HG02610 (cell line): ENCODE results near the gene SLC36A3.
"Not testable (repeated sequence)": the region's sequence is repeated elsewhere in the genome, so short reads cannot be mapped to it uniquely, and the experiment has no call there.

ENCODE experiments used
- ATAC-seq: cut with Tn5 transposase; IDR thresholded peaks from one replicate; pipeline ENCODE4 v1.9.1; 2021; ENCODE audit warnings: mild to moderate bottlenecking, moderate library complexity; ENCODE audit not compliant: unreplicated experiment

SLC36A3 gene

DNA sequence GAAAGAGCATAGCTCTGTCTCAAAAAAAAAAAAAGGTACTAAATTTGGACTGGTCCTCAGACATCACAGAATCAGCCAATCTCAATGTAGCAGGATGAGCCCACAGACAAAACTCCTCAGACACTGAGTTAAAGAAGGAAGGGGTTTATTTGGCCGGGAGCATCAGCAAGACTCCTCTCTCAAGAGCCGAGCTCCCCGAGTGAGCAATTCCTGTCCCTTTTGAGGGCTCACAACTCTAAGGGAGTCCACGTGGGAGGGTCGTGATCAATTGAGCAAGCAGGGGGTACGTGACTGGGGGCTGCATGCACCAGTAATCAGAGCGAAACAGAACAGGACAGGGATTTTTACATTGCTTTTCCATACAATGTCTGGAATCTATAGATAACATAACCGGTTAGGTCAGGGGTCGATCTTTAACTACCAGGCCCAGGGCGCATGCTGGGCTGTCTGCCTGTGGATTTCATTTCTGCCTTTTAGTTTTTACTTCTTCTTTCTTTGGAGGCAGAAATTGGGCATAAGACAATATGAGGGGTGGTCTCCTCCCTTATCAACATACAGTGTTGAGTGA is 63.2 kb downstream of the SLC36A3 start:
- not testable (repeated sequence) for ATAC-seq

GRCh38 chr5:151239237-151239861 is 64.2 kb downstream of the SLC36A3 start:
- no peak for ATAC-seq

DNA sequence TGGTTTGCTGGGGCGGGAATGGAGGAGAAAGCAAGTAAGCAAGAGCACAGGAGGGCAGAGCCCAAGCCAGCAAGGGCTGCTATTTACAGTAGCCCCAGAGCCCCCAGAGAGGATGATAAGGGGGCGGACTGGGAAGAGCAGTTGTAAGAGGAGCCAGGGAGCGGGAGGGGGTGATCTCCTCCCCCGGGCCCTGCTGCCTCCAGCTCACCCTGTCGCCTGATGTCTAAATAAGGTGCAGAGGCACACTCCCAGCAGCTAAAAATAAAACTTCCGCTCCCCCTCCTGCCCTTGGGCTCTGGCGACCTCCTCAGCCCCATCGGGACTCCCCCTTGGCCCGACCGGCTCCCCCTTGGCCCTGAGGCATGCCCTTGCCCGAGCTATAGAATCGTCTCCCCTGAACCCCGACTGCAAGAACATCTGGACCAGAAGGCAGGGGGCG is 65.2 kb downstream of the SLC36A3 start:
- no peak for ATAC-seq

- ATAC-seq = no peak
Observed at GRCh38 chr5:151237685-151238084, 65.9 kb downstream of the SLC36A3 start.

GRCh38 chr5:151236888-151237287 is 66.7 kb downstream of the SLC36A3 start:
- no peak for ATAC-seq

DNA sequence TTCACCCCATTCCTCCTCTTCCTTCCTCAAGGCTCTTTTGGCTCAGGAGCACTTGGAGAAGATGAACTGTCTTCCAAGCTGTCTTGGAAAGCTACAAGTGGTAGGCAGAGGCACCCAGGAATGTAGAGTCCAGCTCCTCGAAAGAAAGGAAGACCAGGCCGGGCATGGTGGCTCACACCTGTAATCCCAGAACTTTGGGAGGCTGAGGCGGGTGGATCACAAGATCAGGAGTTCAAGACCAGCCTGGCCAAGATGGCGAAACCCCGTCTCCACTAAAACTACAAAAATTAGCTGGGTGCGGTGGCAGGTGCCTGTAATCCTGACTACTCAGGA is 68.4 kb downstream of the SLC36A3 start:
- not testable (repeated sequence) for ATAC-seq

GRCh38 chr5:151234476-151235238 is 68.9 kb downstream of the SLC36A3 start:
- ATAC-seq = peak; percentile 76

DNA sequence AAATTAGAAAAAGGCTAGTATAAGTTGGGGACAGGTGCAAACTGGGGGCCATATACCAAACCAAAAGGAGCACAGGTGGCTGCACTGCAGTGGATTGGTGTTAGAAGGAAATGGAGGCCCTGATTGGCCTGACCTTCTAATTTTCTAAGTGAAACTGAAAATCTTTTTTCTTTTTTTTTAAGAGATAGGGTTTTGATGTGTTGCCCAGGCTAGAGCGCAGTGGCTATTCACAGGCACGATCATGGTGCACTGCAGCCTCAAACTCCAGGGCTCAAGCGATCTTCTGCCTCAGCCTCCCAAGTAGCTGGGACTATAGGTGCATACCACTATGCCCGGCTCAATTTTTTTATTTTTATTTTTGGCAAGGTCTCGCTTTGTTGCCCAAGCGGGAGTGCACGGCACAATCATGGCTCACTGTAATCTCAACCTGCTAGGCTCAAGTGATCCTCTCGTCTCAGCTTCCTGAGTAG is 69.9 kb downstream of the SLC36A3 start:
- peak; percentile 50 for ATAC-seq

DNA sequence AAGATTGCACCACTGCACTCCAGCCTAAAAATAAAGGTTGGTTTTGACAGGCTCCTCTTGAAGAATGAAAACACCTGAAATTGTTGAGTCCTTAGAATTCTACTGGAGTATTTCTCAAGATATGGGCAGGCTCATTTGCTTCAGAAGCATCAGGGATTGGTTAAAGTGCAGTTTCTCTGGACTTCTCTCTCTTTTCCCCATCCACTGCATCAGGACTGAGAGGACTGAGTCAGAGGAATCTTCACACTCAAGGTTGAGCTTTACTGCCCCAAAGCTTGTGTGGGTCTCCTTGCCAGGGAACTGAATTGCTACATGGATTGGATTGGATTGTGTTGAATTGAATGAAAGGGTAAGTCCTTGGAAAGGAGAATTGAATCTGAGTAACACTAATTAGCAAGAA is 72.2 kb downstream of the SLC36A3 start:
- ATAC-seq = no peak

- no peak for ATAC-seq
Observed at GRCh38 chr5:151230048-151230680, 73.4 kb downstream of the SLC36A3 start.

DNA sequence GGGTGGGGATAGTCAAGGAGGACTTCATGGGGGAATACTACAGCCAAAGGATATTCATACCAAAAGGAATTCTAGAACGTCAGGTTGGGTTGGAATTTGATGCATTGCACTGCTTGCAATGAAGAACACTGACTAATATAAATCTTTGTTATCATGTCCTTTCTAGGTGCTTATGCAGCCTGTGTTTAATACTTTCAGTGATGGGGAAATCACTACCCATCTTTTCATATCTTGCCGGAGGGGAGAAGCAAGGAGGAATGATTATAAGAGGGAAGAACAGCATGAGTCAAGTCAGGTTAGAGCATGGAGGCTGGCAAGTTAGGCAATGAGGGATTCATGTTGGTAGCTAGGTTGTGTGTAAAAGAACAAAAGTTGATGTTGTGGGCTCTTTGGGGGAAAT is 74.6 kb downstream of the SLC36A3 start:
- ATAC-seq = no peak

DNA sequence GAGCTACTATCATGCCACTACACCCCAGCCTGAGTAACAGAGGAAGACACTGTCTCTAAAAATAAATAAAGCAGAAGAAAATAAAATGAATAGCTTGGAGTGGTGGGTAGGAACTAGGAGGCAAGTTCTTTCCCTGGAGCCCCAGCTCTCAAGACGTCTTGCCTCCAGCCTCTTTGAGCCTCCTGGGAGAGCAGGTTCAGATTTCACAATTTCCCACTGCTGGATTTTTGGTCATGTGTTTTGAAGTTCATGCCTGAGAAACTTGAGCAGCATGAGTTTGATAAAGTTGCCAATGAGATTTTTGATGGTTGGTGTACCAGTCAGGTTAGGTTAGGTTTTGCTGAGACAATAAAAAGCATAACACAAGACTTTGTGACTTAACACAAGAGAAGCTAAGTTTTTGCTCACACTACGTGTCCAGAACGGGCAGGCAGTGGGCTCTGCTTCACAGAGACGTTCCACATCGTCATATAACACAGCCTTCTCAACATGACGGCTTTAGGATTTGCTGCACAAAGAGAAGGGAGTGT is 75.6 kb downstream of the SLC36A3 start:
- ATAC-seq = no peak
